GM19238 (cell line): ENCODE results near the gene ZMYND15.

Experiments used
- DNase-seq: peaks from one replicate; pipeline ENCODE4 v3.0.0; 2011; ENCODE audit warnings: low spot score; ENCODE audit not compliant: insufficient read length

The ZMYND15 gene

DNA sequence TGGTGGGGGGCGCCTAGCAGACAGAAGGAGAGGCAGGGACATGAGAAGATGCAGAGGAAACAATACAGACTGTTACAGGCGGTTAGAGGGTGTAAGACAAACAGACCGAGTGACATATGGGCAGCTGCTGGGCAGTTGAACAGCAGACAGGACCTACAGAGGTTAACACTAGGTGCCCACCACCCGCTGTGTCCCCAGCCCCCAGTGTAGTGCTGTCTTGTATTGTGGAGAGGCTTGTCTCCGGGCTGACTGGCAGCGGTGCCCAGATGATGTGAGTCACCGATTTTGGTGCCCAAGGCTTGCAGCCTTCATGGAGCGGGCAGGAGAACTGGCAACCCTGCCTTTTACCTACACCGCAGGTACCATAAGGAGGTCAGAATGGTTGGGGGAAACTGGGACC, 2.5 kb downstream of the ZMYND15 start:
- no peak for DNase-seq

DNA sequence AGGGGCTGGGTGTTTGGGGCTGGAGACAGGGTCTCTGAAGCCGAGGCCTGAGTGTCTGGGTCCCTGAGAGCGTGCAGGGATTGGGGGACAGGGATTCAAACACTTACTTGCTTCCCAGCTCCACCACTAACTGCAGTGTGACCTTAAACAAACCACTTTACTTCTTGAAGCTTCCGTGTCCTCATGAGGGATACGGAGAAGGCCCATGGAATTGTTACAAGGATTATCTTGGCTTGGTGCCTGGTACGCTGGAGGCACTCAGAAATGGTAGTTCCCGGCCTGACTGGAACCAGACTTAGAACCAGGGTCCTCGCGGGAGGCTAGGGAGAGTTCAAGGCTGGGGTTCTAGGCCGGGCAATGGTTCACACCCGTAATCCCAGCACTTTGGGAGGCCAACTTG, 3.0 kb downstream of the ZMYND15 start:
- no peak for DNase-seq

DNA sequence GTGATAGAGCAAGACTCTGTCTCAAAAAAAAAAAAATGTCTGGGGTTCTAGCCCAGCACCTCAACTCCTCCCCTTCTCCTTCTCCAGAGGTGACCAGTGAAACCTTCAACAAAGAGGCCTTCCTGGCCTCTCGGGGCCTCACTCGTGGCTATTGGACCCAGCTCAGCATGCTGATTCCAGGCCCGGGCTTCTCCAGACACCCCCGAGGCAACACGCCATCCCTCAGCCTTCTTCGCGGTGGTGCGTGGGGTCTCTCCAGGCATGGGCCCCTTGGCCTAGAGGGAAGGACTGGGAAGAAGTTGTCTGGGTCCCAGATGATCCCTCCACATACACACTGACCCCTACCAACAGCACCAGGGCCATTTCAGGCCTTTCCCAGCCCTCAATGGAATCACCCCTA, 3.6 kb downstream of the ZMYND15 start:
- no peak for DNase-seq

DNA sequence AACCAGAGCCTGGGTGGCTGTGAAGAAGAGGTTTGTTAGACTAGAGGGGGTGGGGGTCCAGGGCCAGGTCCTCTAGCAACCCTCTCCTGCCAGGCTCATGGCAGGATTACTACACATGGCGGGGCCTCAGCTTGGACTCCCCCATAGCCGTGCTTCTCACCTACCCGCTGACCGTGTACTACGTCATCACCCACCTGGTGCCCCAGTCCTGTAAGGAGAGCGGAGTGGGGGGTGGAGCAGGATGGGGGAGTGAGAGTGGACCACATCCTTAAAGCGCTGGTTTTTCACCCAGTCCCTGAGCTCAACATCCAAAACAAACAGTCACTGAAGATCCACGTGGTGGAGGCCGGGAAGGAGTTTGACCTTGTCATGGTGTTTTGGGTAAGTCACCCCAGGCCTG, 4.3 kb downstream of the ZMYND15 start:
- DNase-seq = no peak

DNA sequence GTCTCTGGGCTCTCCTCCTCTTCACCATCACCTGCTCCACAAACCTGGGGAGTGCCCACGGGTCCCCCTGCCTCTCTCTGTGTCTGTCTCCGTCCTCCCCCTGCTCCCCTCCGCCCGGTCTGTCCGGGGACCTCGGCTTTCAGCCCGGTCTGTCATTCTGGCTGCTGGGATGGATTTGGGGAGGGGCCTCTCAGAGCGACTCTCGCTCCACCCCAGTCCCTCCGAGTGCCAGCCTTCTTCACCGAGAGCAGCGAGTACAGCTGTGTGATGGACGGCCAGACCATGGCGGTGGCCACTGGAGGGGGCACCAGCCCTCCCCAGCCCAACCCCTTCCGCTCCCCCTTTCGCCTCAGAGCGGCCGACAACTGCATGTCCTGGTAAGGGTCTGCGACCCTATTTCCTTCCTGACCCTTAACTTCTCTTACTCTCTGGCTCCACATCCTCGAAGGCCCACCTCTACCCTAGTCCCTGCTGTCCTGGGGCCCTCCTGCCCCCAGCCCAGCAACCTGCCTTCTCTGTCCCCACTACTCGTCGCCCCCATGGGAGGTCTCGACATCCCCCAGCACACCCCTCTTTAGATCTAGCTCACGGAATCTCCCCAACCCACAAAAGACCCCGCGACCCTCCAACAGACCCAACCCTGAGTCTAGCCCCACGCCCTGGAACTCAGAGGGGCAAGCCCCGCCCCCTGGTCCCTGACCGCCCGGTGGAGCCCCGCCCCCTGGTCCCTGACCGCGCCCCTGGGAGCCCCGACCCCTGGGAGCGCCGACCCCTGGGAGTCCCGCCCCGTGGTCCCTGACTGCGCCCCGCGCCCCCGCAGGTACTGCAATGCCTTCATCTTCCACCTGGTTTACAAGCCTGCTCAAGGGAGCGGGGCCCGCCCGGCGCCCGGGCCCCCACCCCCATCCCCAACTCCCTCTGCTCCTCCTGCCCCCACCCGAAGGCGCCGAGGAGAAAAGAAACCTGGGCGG, 5.7 kb downstream of the ZMYND15 start:
- DNase-seq = no peak

DNA sequence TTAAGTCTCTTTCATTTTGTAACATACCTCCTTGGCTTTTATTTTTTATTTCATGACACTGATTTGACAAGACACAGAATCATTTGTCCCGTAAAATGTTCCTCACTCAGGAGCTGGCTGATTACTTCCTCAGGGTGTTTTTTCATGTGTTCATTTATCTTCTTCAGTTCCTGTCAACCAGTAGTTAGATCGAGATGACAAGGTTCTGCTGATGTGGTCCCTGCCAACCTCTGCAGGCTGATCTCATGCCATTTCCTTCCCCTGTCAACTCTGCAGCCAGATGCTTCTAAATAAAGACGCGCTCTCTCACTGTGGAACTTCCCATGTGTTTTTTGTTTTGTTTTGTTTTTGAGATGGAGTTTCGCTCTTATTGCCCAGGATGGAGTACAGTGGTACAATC, 8.2 kb downstream of the ZMYND15 start:
- DNase-seq = no peak

DNA sequence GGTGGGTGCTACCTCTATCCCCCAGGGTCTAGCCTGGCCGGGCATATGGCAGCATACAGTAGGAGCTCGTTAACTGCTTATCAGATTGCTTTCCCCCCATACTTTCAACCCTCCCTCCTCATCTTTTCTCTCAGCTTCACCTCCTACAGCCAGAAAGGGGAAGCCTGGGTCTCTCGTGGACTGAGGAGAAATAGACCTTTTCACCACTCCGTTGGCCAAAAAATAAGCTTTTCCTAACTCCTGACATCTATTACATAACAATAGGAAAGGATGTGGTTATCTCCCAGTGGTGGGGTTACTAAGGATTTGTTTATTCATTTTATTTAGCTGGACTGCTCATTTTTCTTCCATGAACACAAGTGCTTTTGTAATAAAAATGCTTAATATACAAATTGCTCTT, 9.1 kb downstream of the ZMYND15 start:
- DNase-seq = no peak

DNA sequence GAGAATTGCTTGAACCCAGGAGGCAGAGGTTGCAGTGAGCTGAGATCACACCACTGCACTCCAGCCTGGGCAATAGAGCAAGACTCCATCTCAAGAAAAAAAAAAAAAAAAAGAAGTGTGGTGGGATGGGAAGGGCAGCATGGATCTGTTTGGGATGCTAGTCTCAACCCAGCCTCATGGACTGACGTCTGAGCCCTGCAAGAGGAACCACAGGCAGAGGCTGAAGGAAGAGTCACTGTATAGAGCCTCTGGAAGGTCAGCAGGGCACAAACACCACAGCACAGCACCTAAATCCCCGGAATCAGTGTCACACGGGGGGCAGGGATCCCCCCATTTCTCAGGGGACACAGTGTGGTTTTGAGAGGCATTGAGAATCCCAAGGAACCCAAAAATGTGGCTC, 11.0 kb downstream of the ZMYND15 start:
- no peak for DNase-seq

DNA sequence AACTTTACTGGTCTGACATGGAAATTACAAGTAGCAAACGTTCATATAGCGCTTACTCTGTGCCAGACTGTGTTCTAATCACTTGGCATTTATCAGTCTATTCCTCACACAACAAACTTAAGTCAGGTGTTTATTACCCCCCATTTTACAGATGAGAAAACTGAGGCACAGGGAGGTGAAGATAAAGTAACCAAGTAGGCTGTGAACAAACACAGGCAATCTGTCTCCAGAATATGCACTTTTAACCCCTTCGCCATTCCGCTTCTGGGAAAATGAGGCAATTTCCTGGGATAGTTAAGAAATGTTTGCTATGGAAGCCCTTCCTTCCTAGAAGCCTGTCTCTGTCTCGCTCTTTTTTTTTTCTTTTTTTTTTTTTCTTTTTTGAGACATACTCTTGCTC, 12.3 kb downstream of the ZMYND15 start:
- DNase-seq = no peak

DNA sequence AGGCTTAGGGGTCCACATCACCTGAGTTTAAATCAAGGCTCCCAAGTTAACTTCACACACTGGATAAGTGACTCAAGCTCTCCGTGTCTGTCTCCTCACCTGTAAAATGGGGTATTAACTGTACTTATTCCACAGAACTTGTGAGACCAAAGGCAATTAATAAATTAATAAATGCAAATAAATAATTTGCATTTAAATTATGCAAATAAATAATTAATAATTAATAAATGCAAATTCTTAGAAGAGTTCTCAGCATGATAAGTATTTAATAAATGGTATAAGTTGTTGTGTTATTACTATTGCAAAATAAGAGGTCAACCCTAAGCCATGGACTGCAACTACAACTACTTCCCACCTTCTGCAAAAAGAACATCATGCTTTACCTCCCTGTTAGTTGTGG, 13.8 kb downstream of the ZMYND15 start:
- DNase-seq = no peak

DNA sequence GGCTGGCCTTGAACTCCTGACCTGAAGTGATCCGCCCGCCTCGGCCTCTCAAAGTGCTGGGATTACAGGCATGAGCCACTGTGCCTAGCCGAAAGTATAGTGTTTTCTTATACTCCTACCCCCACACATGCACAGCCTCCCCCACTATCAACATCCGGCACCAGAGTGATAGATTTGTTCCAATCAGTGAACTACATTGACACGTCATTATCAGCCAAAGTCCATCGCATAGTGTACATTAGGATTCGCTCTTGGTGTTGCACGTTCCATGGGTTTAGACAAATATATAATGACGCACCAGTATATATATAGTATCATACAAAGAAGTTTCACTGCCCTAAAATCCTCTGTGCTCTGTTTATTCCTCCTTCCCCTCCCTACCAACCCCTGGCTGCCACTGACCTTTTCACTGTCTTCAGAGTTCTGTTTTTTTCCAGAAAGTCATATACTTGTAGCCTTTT, 20.2 kb downstream of the ZMYND15 start:
- DNase-seq = no peak

DNA sequence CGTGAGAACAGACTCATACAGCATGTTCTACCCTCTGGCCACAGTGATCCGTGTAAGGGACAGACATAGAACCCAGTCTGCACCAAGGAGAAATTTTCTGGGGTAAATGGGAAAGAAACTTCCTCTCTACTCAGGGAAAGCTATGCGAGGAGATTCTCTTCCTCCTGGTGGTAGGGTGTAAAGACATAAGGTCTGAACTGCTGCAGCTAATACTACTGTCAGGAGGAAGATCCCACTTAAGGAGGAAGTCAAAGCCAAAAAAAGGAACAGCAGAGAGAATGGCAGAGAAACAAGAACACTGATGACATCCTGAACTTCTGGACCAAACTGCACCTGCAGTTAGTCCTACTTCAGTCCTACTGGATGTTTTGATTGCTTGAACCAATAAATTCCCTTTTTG, 25.0 kb downstream of the ZMYND15 start:
- DNase-seq = no peak

DNA sequence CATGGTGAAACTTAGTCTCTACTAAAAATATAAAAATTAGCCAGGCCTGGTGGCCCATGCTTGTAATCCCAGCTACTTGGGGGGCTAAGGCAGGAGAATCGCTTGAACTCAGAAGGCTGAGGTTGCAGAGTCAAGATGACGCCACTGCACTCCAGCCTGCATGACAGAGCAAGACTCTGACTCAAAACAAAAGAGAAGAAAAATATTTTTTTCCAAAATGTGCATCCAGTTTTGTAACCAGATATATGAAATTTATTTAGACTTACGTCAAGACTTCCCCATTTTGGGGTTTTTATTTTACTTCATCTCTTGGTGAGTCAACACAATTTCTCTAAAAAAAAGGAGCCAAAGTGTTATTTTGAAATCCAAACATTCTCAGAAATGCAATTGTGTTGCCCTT, 26.6 kb downstream of the ZMYND15 start:
- DNase-seq = no peak

DNA sequence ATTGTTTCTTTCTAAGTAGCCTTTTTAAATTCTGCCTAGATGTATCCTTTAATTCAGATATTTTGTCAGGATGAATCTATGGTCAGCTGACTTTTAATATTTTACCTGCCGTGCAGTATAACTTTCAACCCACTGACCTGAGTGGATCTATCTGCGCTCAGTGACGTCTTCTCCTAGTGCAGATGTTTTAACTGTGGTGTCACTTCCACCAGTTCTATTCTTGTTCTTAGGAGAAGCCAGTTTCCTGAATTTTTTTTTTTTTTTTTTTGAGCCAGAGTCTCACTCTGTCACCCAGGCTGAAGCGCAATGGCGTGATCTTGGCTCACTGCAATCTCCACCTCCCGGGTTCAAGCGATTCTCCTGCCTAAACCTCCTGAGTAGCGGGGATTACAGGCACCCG, 27.1 kb downstream of the ZMYND15 start:
- no peak for DNase-seq

DNA sequence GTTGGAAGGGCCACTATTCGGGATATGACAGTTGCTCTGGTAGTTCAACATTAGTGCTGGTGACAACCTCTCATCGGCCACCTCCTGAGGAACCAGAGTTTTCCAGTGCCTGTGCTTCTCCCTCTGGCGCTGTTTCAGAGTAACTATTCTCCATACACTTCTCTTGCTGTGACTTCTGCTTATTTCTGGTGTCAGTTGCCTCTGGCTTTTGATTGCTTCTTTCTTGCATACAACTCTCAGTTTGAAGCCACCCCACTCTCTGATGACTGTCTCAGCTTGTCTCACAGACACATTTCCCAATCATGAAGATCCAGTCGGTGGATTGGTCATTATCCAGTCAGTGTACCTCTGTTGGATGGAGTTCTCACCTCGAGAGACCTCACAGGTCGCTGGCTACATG, 28.7 kb downstream of the ZMYND15 start:
- no peak for DNase-seq

DNA sequence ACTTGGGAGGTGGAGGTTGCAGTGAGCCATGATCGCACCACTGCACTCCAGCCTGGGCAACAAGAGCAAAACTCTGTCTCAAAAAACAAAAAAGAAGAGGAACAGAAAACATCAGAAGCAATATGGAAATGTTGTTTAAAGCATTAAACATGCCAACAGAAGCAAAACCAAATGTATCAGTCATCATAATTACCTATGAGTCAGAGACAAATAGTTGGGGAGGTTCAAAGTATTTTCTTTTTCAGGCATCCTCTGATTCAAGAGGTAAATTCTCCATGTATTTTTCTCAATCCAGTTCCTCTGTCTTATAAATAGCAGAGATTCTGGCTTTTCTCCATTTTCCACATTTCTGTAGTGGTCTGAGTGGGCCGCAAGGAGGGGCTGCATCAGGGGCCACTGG, 30.0 kb downstream of the ZMYND15 start:
- no peak for DNase-seq

DNA sequence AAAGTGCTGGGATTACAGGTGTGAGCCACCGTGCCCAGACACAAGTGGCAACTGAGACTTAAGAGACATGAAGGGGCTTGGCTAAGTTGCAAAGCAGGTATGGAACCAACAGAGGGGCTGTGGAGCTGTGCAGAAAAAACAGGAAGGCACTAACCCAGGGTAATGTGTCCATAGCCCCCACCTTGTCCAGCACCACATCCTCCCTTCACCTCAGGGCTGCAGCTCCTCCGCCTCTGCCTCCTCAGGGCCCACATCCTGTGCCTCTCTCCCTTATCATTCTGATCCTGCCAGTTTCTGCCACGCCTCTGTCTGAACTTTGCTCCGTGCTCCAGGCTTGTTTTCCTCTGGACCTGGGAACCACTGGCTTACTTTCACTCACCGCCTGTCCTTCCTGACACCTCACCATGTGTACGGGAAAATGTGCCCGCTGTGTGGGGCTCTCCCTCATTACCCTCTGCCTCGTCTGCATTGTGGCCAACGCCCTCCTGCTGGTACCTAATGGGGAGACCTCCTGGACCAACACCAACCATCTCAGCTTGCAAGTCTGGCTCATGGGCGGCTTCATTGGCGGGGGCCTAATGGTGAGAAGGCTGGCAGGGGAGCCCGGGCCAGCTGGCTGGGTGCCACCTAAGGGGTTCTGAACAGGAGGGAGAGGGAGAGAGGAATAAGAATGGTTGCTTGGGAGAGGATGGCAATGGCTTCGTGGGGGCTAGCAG, 32.0 kb downstream of the ZMYND15 start, which contains the start of gene TM4SF5:
TSS of gene TM4SF5 (plus strand) at position 368 of the 716 bp plus-strand sequence. CDS start at position 405, 37 bp downstream.
- no peak for DNase-seq

DNA sequence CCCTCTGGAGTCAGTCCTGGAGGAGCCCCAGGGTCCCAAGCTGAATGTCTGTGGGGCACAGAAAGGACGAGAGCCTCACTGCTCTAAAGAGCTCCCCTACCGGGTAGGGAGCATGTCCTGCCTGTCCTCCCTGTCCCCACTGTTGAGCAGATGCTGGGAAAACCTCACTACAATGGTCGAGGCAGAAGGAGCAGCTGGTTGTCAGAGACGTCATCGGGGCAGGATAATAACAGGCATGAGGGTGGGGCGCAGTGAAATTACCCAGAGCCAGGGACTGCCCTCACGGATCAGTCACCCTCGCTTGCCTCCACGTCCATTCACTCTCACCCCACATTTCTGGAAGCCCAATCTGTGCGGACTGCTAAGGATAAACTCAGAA, 32.6 kb downstream of the ZMYND15 start:
- no peak for DNase-seq

DNA sequence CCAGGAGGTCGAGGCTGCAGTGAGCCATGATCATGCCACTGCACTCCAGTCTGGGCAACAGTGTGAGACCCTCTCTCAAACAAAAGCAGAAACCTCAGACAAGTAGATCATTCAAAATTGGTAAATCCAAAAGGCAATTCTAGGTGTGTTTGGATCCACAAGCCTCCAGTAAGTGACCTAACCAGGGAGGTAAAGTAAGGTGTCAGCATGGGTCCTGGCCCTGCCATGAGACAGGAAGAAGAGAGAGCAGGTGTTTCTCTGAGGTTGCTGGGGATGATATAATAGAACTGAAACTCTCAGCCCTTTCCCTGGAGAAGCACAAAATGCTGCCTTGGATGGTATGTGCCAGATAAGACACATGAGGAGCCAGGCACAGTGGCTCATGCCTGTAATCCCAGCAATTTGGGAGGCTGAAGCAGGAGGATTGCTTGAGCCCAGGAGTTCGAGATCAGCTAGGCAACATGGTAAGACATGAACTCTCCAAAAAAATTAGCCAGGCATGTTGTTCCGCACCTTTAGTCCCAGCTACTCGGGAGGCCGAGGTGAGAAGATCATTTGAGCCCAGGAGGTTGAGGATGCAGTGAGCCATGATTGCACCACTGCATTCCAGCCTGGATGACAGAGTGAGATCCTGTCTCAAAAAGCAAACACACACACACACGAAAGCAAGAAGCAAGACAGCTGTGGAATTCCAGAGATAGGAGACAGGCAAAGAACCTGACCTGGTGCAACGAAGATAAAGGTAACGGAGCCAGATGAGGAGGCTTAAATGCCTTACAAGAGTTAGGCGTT, 38.5 kb downstream of the ZMYND15 start:
- no peak for DNase-seq

DNA sequence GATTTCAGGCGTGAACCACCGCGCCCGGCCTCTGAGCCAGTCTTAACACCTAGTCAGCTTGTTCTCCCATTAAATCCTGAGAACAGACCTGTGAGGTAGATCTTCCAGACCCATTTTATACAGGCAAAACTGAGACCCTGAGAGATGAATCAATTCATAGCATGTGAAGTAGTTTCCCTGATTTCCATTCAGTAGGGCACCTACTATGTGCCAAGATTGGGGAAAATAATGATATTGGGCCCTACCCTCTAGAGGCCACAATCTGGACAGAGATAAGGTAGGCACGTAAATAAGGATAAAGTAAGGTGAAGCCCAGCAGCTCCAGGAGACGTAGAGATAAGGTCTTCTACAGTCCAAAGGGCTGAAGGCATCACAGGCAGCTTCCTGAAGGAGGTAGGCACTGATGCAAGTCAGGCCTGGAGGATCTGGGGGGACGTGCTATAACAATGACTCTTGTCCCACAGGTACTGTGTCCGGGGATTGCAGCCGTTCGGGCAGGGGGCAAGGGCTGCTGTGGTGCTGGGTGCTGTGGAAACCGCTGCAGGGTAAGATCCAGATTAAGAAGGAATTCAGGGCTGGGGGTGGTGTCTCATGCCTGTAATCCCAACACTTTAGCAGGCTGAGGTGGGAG, 40.8 kb downstream of the ZMYND15 start:
- DNase-seq = no peak

DNA sequence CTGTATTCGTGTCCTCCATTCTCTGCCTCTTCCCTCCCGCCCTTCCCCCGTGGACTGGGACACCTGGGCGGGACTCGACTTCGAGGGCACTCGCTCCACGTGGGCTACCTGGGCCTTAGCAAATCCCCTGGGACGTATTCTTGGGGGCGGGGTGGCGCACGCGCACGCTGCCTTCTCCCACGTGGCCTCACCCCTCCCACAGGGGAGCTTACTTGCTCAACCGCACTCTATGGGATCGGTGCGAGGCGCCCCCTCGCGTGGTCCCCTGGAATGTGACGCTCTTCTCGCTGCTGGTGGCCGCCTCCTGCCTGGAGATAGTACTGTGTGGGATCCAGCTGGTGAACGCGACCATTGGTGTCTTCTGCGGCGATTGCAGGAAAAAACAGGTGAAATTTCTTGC, 43.0 kb downstream of the ZMYND15 start:
- no peak for DNase-seq
